ENCODE results near the gene SEPTIN3. TPM values are rescaled to one million over a fixed set of nuclear protein-coding genes. Genes with fewer than 3 reads are reported as not detected.

Gene SEPTIN3
- total RNA-seq, 1 donor from 2014 or later = not detected

- no peak for ATAC-seq
Measured at GRCh38 chr22:42013385-42013784, 44.1 kb downstream of the SEPTIN3 start.

GRCh38 chr22:42016111-42016510 is 46.9 kb downstream of the SEPTIN3 start:
- no peak for ATAC-seq

More at GRCh38 chr22:42013385-42013784, 44.1 kb downstream of the SEPTIN3 start:
- no peak for DNase-seq (ENCODE audit: low spot score)

GRCh38 chr22:42018224-42018623 is 49.0 kb downstream of the SEPTIN3 start:
- ATAC-seq (no peak), DNase-seq (ENCODE audit: low spot score) (no peak)

More at GRCh38 chr22:42016111-42016510, 46.9 kb downstream of the SEPTIN3 start:
- DNase-seq (ENCODE audit: low spot score) = no peak

Other genes with a start within 250 kb of the SEPTIN3 start
- gene CCDC134, start 168.8 kb upstream of the SEPTIN3 start, total RNA-seq = 5.1 TPM
- gene SREBF2, start 136.3 kb upstream of the SEPTIN3 start, total RNA-seq = 30.4 TPM
- gene SHISA8, start 54.4 kb upstream of the SEPTIN3 start, total RNA-seq = not detected
- 0.10 TPM for gene TNFRSF13C, start 42.6 kb upstream of the SEPTIN3 start, total RNA-seq
- not detected for gene CENPM, start 22.3 kb upstream of the SEPTIN3 start, total RNA-seq
- 0.53 TPM for gene WBP2NL, start 29.3 kb downstream of the SEPTIN3 start, total RNA-seq
- 19.7 TPM for gene NAGA, start 101.4 kb downstream of the SEPTIN3 start, total RNA-seq
- 1.2 TPM for gene PHETA2, start 104.8 kb downstream of the SEPTIN3 start, total RNA-seq
- gene SMDT1, start 110.3 kb downstream of the SEPTIN3 start, total RNA-seq = 83.8 TPM
- 51.0 TPM for gene NDUFA6, start 121.3 kb downstream of the SEPTIN3 start, total RNA-seq
- 358 TPM for gene CYP2D6, start 161.4 kb downstream of the SEPTIN3 start, total RNA-seq